Activated naive CD4-positive, alpha-beta T cell treated with anti-CD3 and anti-CD28 coated beads, Interleukin-2, amount 50 U/mL, for 24 hours (primary cell): ENCODE data around the gene IGFN1.
A peak's percentile ranks its signal among the peaks of the same experiment; 100 is the strongest.

ENCODE experiments used
- H3K27ac Mint-ChIP-seq: one replicate; pipeline ENCODE4 v1.8.0; 2021; ENCODE audit warnings: mild to moderate bottlenecking, mixed read lengths
- H3K27me3 Mint-ChIP-seq: one replicate; pipeline ENCODE4 v1.8.0; 2021; ENCODE audit warnings: mixed read lengths
- H3K36me3 Mint-ChIP-seq: one replicate; pipeline ENCODE4 v1.8.0; 2021; ENCODE audit warnings: mixed read lengths
- H3K4me1 Mint-ChIP-seq: one replicate; pipeline ENCODE4 v1.8.0; 2021; ENCODE audit warnings: mixed read lengths
- H3K4me3 Mint-ChIP-seq: one replicate; pipeline ENCODE4 v1.8.0; 2021; ENCODE audit warnings: mild to moderate bottlenecking, mixed read lengths
- H3K9me3 Mint-ChIP-seq: one replicate; pipeline ENCODE4 v1.8.0; 2021; ENCODE audit warnings: mixed read lengths

IGFN1 gene

GRCh38 chr1:201190624-201191051 lies at the start of gene IGFN1:
Gene IGFN1, plus strand, starts transcription at chr1:201190824. Its CDS starts 2,470 bp downstream, at chr1:201193294.
- no peaks in the 10 kb centered on the region for H3K4me1 Mint-ChIP-seq
- no peaks in the 10 kb centered on the region for H3K36me3 Mint-ChIP-seq
- H3K27ac Mint-ChIP-seq = no peak within 1 kb of the TSS
- H3K27me3 Mint-ChIP-seq = peaks cover 3% of the 10 kb centered on the region
- no peak within 1 kb of the TSS for H3K4me3 Mint-ChIP-seq
- no peaks in the 10 kb centered on the region for H3K9me3 Mint-ChIP-seq

- H3K27ac Mint-ChIP-seq = no peak overlapping the region
- no peaks in the 10 kb centered on the region for H3K4me1 Mint-ChIP-seq
- no peaks in the 10 kb centered on the region for H3K9me3 Mint-ChIP-seq
- no peak overlapping the region for H3K4me3 Mint-ChIP-seq
- peaks cover 8% of the 10 kb centered on the region for H3K36me3 Mint-ChIP-seq
- H3K27me3 Mint-ChIP-seq = no peaks in the 10 kb centered on the region
These were observed 49.7 kb upstream of the IGFN1 start for GRCh38 chr1:201140941-201141260.

- no peak overlapping the region for H3K27ac Mint-ChIP-seq
- H3K4me3 Mint-ChIP-seq = no peak overlapping the region
- H3K4me1 Mint-ChIP-seq = no peaks in the 10 kb centered on the region
- peaks cover 8% of the 10 kb centered on the region for H3K36me3 Mint-ChIP-seq
- H3K9me3 Mint-ChIP-seq = no peaks in the 10 kb centered on the region
- H3K27me3 Mint-ChIP-seq = no peaks in the 10 kb centered on the region
These were observed 49.2 kb upstream of the IGFN1 start for GRCh38 chr1:201141418-201141817.

DNA sequence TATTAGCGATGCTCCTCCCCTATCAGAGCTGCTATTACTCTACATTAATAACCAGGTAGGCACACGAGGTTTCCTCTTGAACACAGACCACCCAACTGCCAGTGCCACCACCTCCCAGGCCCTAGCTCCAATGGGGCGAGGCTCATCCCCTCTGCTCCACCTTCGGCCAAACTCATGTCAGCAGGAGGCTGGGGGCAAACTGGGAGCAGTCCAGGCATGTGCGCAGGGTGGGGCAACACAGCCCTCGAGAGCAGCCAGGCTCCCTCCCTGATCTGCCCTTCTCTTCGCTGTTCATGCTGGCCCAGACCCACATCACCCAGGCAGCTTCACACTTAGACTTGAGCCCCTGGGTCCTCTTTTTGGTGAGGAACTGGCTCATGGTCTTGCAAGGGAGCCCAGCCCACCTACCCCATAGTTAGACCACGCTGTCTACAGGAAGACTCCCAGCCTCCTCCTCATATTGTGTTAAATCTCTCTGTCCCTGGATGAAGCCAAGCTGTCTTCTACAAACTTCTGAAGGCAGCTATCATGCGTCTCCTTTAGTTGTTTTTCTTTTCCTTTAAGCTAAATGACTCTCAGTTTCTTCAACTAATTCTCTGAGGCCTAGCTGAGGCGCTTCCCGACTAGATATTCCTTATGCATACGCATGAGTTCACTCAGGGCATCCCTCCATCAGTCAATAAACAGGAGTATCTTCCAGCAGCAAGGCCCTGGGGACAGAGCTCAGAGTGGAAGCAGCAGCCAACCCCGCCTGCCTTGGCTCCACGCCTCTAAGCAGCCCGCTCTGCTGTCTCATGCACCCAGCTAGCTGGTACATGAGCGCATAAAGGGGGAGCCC lies 48.4 kb upstream of the IGFN1 start:
- H3K27ac Mint-ChIP-seq = no peak overlapping the region
- H3K9me3 Mint-ChIP-seq = no peaks in the 10 kb centered on the region
- H3K4me1 Mint-ChIP-seq = no peaks in the 10 kb centered on the region
- H3K27me3 Mint-ChIP-seq = no peaks in the 10 kb centered on the region
- H3K4me3 Mint-ChIP-seq = no peak overlapping the region
- peaks cover 8% of the 10 kb centered on the region for H3K36me3 Mint-ChIP-seq

DNA sequence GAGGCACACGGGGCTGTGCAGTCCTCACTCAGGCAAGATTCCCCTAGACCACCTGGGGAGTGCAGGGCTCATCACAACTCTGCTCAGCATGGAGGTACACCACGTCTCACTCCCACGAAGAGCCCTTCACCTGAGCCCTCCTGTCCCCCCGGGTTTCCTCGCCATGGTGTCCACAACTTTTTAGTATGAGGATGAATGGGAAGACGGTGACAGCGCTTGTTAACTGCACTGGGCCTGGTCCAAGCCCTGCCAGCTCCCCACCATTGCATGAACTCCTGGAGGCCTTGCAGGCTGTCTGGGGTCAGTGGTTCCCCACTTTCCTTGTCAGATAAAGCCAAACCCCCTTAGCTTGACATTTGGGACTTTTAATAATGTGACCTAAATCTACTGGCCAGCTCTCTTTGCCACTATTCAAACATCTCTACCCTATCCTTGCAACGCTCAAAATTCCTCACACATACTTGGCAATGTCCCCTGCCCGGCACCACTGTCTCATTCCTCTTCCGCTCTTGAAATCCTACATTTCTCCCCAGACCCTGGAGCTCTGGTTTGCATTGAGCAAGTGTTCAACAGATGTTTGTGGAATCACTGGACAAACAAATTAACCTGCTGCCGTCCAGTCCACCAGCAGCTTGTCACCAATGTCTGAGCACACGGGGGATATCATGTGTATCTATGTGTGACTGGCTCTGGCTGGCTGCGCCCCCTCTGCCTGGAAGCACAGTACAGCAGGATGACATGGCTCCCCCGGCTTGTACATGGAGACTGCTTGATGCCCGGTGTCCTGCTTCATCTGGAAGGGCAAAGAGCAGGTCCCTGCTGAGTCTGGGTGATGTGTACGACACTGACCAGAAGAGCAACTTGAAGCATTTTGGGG lies 47.5 kb upstream of the IGFN1 start:
- no peaks in the 10 kb centered on the region for H3K9me3 Mint-ChIP-seq
- no peak overlapping the region for H3K27ac Mint-ChIP-seq
- H3K4me1 Mint-ChIP-seq = no peaks in the 10 kb centered on the region
- H3K36me3 Mint-ChIP-seq = peaks cover 8% of the 10 kb centered on the region
- no peak overlapping the region for H3K4me3 Mint-ChIP-seq
- H3K27me3 Mint-ChIP-seq = no peaks in the 10 kb centered on the region

GRCh38 chr1:201143726-201144635 lies 46.6 kb upstream of the IGFN1 start:
- H3K27me3 Mint-ChIP-seq = no peaks in the 10 kb centered on the region
- H3K9me3 Mint-ChIP-seq = no peaks in the 10 kb centered on the region
- no peak overlapping the region for H3K27ac Mint-ChIP-seq
- H3K36me3 Mint-ChIP-seq = peaks cover 8% of the 10 kb centered on the region
- H3K4me3 Mint-ChIP-seq = no peak overlapping the region
- H3K4me1 Mint-ChIP-seq = no peaks in the 10 kb centered on the region

DNA sequence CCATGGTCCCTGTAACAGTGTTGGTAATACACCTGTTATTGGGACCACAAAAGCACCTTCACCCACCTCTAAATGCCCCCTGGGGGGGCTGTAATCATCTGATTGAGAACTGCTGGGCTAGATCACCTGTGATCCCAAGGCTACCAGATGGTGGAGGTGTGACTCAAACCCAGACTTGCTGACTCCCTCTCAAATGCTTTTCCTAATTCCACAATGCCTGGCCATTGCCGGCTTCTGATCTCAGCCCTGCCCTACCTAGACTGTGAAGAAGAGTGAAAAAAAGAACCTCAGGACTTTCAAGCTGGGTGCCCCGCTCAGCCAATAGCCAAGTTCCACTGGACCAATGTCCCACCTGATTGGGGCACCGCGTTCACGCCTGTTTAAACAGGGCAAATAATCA lies 45.9 kb upstream of the IGFN1 start:
- Mint-ChIP-seq H3K36me3 (peaks cover 8% of the 10 kb centered on the region), H3K27me3 (no peaks in the 10 kb centered on the region), H3K4me3 (no peak overlapping the region), H3K27ac (no peak overlapping the region), H3K9me3 (no peaks in the 10 kb centered on the region), H3K4me1 (no peaks in the 10 kb centered on the region)

- H3K36me3 Mint-ChIP-seq = peaks cover 8% of the 10 kb centered on the region
- H3K27me3 Mint-ChIP-seq = no peaks in the 10 kb centered on the region
- no peak overlapping the region for H3K4me3 Mint-ChIP-seq
- H3K4me1 Mint-ChIP-seq = no peaks in the 10 kb centered on the region
- no peak overlapping the region for H3K27ac Mint-ChIP-seq
- no peaks in the 10 kb centered on the region for H3K9me3 Mint-ChIP-seq
These were observed 45.5 kb upstream of the IGFN1 start for GRCh38 chr1:201145132-201145531.

GRCh38 chr1:201145816-201146215 lies 44.8 kb upstream of the IGFN1 start:
- Mint-ChIP-seq H3K9me3 (no peaks in the 10 kb centered on the region), H3K36me3 (peaks cover 7% of the 10 kb centered on the region), H3K27ac (no peak overlapping the region), H3K4me3 (no peak overlapping the region), H3K27me3 (no peaks in the 10 kb centered on the region), H3K4me1 (no peaks in the 10 kb centered on the region)

GRCh38 chr1:201146626-201147390 lies 43.8 kb upstream of the IGFN1 start:
- Mint-ChIP-seq H3K27ac (no peak overlapping the region), H3K4me1 (no peaks in the 10 kb centered on the region), H3K27me3 (no peaks in the 10 kb centered on the region), H3K4me3 (no peak overlapping the region), H3K9me3 (no peaks in the 10 kb centered on the region), H3K36me3 (peaks cover 3% of the 10 kb centered on the region)

DNA sequence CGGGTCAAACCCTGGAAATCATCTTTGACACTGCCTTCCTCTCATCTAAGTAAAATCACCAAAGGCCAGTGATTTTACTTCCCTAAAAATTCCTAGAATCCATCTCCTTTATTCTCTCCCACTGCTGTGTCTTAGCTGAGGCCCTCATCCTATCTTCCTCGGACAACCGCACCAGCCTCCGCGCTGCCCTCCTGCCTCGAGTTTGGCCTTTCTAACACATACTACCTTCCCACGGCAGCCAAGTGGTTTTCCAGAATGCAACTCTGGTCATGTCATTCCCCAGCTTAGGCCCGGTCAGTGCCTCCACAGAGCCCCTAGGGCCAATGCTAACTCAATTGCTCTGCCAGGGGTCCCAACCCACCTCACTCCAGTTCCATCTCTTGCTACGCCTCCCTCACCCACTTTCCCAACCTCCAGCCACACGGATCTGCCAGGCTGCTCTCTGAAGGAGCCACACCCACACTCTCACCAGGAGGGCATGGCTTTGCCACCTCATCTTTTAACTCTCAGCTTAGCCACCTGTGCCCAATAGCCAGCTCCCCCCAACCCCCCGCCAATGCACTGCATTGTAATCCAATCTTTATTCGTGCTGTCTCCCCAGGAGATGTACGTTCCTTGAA lies 43.1 kb upstream of the IGFN1 start:
- no peaks in the 10 kb centered on the region for H3K27me3 Mint-ChIP-seq
- H3K4me1 Mint-ChIP-seq = peaks cover 3% of the 10 kb centered on the region
- H3K27ac Mint-ChIP-seq = peak overlapping the region; percentile 42
- no peaks in the 10 kb centered on the region for H3K9me3 Mint-ChIP-seq
- no peak overlapping the region for H3K4me3 Mint-ChIP-seq
- peaks cover 3% of the 10 kb centered on the region for H3K36me3 Mint-ChIP-seq

- Mint-ChIP-seq H3K4me3 (no peak overlapping the region), H3K27me3 (no peaks in the 10 kb centered on the region), H3K4me1 (peaks cover 18% of the 10 kb centered on the region)
These were observed 41.2 kb upstream of the IGFN1 start for GRCh38 chr1:201149400-201149799.

DNA sequence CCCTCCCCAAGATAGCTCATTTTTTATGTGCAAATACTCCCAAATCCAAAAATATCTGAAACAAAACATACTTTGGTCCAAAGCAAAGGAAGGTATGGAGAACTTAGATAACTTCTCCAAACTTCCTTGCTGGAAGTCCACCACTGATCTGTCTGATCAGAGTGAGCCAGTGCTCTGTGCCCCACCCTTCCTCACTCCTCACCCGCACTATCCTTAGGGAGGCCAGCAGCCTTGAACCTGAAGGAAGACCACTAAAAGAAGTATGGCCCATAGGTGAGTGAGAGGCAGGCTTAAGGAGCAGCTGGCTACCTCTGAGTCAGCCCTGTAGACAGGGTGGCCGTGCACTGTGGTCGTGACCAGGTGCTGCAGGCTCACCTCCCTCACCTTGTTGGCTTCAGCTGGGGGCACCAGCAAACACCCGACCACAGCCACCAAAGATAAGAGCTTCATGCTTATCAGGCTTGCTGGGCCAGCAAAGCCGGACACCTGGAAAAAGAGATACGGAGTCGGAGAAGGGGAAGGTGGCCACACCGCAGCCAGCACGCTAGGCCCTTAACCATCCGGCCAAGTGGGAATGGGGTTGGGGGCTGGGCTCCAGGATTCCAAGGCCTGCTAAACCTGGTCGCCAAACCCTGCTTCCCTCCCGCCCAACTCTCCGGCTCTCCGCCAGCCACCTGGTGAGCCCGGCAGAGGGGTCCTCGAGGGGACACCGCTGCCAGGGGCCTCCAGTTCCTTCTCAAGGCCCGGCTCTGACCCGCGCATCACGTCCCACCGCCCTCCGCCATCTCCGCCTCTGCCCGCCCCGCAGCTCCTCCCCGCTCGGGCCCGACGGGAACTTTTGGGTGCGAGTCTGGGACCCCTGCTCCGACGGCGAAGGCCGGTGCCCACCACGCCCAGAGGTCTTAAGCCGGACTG lies 36.9 kb upstream of the IGFN1 start:
- Mint-ChIP-seq H3K36me3 (no peaks in the 10 kb centered on the region), H3K27me3 (no peaks in the 10 kb centered on the region), H3K27ac (peak overlapping the region; percentile 84), H3K4me3 (peak overlapping the region; percentile 91), H3K4me1 (peaks cover 24% of the 10 kb centered on the region), H3K9me3 (no peaks in the 10 kb centered on the region)

More at GRCh38 chr1:201149400-201149799, 41.2 kb upstream of the IGFN1 start:
- Mint-ChIP-seq H3K27ac (no peak overlapping the region), H3K9me3 (no peaks in the 10 kb centered on the region), H3K36me3 (no peaks in the 10 kb centered on the region)
